Keratinocyte (primary cell): ENCODE results near the gene BEST3. TPM values are rescaled to one million over a fixed set of nuclear protein-coding genes. Genes with fewer than 3 reads are reported as not detected.
"Not testable (repeated sequence)": the region's sequence is repeated elsewhere in the genome, so short reads cannot be mapped to it uniquely, and the experiment has no call there.

Experiments
- DNase-seq: peaks from one replicate; pipeline ENCODE4 v3.0.0-alpha.2; 2011; ENCODE audit warnings: low read depth, missing footprints, low spot score
- FAIRE-seq: peaks from 2 replicates; lab custom pipeline; 2011; peaks lifted over from hg19 to GRCh38; lab: Jason Lieb, UNC
- H2AFZ ChIP-seq: 2 replicates; pipeline ENCODE4 v1.6.0; 2012; ENCODE audit warnings: low read length, control low read depth, inconsistent platforms; ENCODE audit not compliant: control insufficient read depth
- H3K27ac ChIP-seq: 2 replicates; pipeline ENCODE4 v1.5.1; 2011; ENCODE audit warnings: low read length; ENCODE audit not compliant: control insufficient read depth, insufficient read depth
- H3K27me3 ChIP-seq: 3 replicates; pipeline ENCODE4 v1.6.0; 2011; ENCODE audit warnings: low read length; ENCODE audit not compliant: control insufficient read depth, insufficient read depth; ENCODE audit errors: extremely low read depth
- H3K36me3 ChIP-seq, 2 experiments: 2 replicates in 1 of 2; 3 replicates in 1 of 2; pipeline ENCODE4 v1.5.1; 2011; ENCODE audit warnings: low read length in 2 of 2, mild to moderate bottlenecking in 1 of 2; ENCODE audit not compliant: control insufficient read depth in 2 of 2, insufficient read depth in 2 of 2; ENCODE audit errors: extremely low read depth in 1 of 2
- H3K4me1 ChIP-seq: 3 replicates; pipeline ENCODE4 v1.5.1; 2011; ENCODE audit warnings: low read length; ENCODE audit not compliant: control insufficient read depth, insufficient read depth; ENCODE audit errors: extremely low read depth
- H3K4me2 ChIP-seq: 3 replicates; pipeline ENCODE4 v1.6.0; 2011; ENCODE audit warnings: low read depth, low read length; ENCODE audit not compliant: control insufficient read depth, insufficient read depth; ENCODE audit errors: extremely low read depth
- H3K4me3 ChIP-seq, 3 experiments: fragments of 200-600 bp in 1 of 3; sonication (generic) in 1 of 3; 2 replicates in 2 of 3; 3 replicates in 1 of 3; pipeline ENCODE4 v1.5.1; 2011 to 2016; ENCODE audit warnings: low read length in 3 of 3, mild to moderate bottlenecking in 3 of 3, control low read depth in 2 of 3, inconsistent platforms in 1 of 3, low read depth in 1 of 3, mixed read lengths in 1 of 3, mixed run types in 1 of 3, moderate library complexity in 1 of 3; ENCODE audit not compliant: control insufficient read depth in 2 of 3, insufficient read depth in 2 of 3; ENCODE audit errors: extremely low read depth in 1 of 3
- H3K79me2 ChIP-seq: 2 replicates; pipeline ENCODE4 v1.6.0; 2012; ENCODE audit warnings: low read length; ENCODE audit not compliant: control insufficient read depth, insufficient read depth
- H3K9ac ChIP-seq: 3 replicates; pipeline ENCODE4 v1.6.0; 2011; ENCODE audit warnings: low read length; ENCODE audit not compliant: control insufficient read depth, insufficient read depth; ENCODE audit errors: extremely low read depth
- H3K9me1 ChIP-seq: 3 replicates; pipeline ENCODE4 v1.6.0; 2011; ENCODE audit warnings: low read length; ENCODE audit not compliant: control insufficient read depth, insufficient read depth; ENCODE audit errors: extremely low read depth
- H3K9me3 ChIP-seq: 2 replicates; pipeline ENCODE4 v1.5.1; 2012; ENCODE audit warnings: low read depth, low read length; ENCODE audit not compliant: control insufficient read depth
- H4K20me1 ChIP-seq: 3 replicates; pipeline ENCODE4 v1.6.0; 2011; ENCODE audit warnings: low read length; ENCODE audit not compliant: control insufficient read depth, insufficient read depth; ENCODE audit errors: extremely low read depth
- EZH2 ChIP-seq: IDR thresholded peaks from one replicate; pipeline ENCODE4 v1.6.1; 2012; ENCODE audit warnings: inconsistent platforms, mild to moderate bottlenecking, low read length, moderate library complexity
- dilution Hi-C: fragments of 300-500 bp; cut with MboI; formaldehyde crosslinking; loops from one replicate; pipeline ENCODE4 v1.7.0; 2020; ENCODE audit warnings: low sequenced_read_pairs; ENCODE audit not compliant: extremely low pct_ligation_motif_present
- polyA plus RNA-seq, 5 experiments: library from polyadenylated mRNA; depleted of rRNA in 3 of 5; stranded (reverse) in 3 of 5; stranded (forward) in 1 of 5; unstranded in 1 of 5; fragments of >200 nt; gene quantifications; 1 replicate in 1 of 5; 2 replicates in 3 of 5; 3 replicates in 1 of 5; pipeline versions ENCODE4 v1.2.1 to v1.2.3, GENCODE V29; 2011 to 2012; ENCODE audit warnings: missing spikeins in 2 of 5, low read depth in 1 of 5, low replicate concordance in 1 of 5
- TF ChIP-seq, protein P1 (sequence below), 3 experiments: IDR thresholded peaks in 1 of 3; conservative IDR thresholded peaks in 1 of 3; optimal IDR thresholded peaks in 1 of 3; 2 replicates in 2 of 3; 3 replicates in 1 of 3; pipeline versions ENCODE3 to v1.5.1; 2011; ENCODE audit warnings: low read length in 3 of 3, mild to moderate bottlenecking in 3 of 3, moderate library complexity in 2 of 3, control low read depth in 1 of 3, inconsistent platforms in 1 of 3; ENCODE audit not compliant: insufficient read depth in 2 of 3; ENCODE audit errors: extremely low read depth in 1 of 3

The BEST3 gene
- polyA plus RNA-seq, 1 donor (not counting 4 experiments of a cell fraction or from before 2014, with no cell fraction given): 0.07 TPM

DNA sequence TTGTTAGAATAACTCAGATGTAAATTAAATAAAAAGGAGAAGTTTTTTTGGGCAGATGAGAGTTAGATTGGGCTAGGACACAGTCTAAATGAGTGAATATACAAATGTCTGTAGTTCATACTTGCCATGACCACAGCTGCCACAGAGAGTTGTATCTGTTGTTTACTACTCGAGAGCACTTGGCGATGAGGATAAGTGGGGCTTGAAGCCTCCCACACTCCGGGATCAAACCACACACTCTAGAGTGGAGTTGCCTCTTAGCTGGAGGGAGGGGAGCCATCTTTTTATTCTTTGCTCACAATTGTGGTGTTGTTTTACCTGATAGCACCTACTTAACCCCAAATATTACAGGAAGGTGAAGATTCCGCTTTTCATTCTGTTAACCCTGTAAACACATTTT, 27.5 kb downstream of the BEST3 start:
- Histone ChIP-seq H4K20me1 (no peaks in the 10 kb centered on the region), H3K27ac (no peak overlapping the region)
- TF ChIP-seq EZH2: no peak
- TF ChIP-seq, protein P1, sequence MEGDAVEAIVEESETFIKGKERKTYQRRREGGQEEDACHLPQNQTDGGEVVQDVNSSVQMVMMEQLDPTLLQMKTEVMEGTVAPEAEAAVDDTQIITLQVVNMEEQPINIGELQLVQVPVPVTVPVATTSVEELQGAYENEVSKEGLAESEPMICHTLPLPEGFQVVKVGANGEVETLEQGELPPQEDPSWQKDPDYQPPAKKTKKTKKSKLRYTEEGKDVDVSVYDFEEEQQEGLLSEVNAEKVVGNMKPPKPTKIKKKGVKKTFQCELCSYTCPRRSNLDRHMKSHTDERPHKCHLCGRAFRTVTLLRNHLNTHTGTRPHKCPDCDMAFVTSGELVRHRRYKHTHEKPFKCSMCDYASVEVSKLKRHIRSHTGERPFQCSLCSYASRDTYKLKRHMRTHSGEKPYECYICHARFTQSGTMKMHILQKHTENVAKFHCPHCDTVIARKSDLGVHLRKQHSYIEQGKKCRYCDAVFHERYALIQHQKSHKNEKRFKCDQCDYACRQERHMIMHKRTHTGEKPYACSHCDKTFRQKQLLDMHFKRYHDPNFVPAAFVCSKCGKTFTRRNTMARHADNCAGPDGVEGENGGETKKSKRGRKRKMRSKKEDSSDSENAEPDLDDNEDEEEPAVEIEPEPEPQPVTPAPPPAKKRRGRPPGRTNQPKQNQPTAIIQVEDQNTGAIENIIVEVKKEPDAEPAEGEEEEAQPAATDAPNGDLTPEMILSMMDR (optimal IDR thresholded peaks at IDR 0.05 in 1 of 3, IDR thresholded peaks at IDR 0.05 in 1 of 3, conservative IDR thresholded peaks at IDR 0.05 in 1 of 3; ENCODE audit: extremely low read depth in 1 of 3, insufficient read depth in 2 of 3, low read length in 3 of 3): no peak

GRCh38 chr12:69666798-69667197, 32.3 kb downstream of the BEST3 start:
- Histone ChIP-seq H3K27ac (no peak overlapping the region), H3K27me3 (no peaks in the 10 kb centered on the region), H3K4me1 (no peaks in the 10 kb centered on the region), H3K9me1 (no peaks in the 10 kb centered on the region), H2AFZ (no peak overlapping the region), H3K9me3 (no peaks in the 10 kb centered on the region), H3K36me3 (no peaks in the 10 kb centered on the region), H3K79me2 (no peaks in the 10 kb centered on the region), H3K9ac (no peak overlapping the region), H3K4me3 (no peak overlapping the region), H3K4me2 (no peak overlapping the region), H4K20me1 (no peaks in the 10 kb centered on the region)
- no peak for FAIRE-seq
- dilution Hi-C loops: no loop called here
- no peak for DNase-seq
- TF ChIP-seq, protein P1 (optimal IDR thresholded peaks at IDR 0.05 in 1 of 3, IDR thresholded peaks at IDR 0.05 in 1 of 3, conservative IDR thresholded peaks at IDR 0.05 in 1 of 3; ENCODE audit: extremely low read depth in 1 of 3, insufficient read depth in 2 of 3, low read length in 3 of 3): no peak
- TF ChIP-seq EZH2: no peak

More for the DNA sequence above, 27.5 kb downstream of the BEST3 start:
- no peaks in the 10 kb centered on the region for H3K27me3 ChIP-seq
- no peak overlapping the region for H3K4me3 ChIP-seq
- no peak for DNase-seq
- no peak overlapping the region for H2AFZ ChIP-seq
- no peak for FAIRE-seq
- dilution Hi-C loops: no loop called here
- H3K4me2 ChIP-seq: no peak overlapping the region
- no peak overlapping the region for H3K9ac ChIP-seq
- H3K36me3 ChIP-seq: no peaks in the 10 kb centered on the region
- H3K9me1 ChIP-seq: no peaks in the 10 kb centered on the region
- H3K79me2 ChIP-seq: no peaks in the 10 kb centered on the region
- no peaks in the 10 kb centered on the region for H3K9me3 ChIP-seq
- no peaks in the 10 kb centered on the region for H3K4me1 ChIP-seq

DNA sequence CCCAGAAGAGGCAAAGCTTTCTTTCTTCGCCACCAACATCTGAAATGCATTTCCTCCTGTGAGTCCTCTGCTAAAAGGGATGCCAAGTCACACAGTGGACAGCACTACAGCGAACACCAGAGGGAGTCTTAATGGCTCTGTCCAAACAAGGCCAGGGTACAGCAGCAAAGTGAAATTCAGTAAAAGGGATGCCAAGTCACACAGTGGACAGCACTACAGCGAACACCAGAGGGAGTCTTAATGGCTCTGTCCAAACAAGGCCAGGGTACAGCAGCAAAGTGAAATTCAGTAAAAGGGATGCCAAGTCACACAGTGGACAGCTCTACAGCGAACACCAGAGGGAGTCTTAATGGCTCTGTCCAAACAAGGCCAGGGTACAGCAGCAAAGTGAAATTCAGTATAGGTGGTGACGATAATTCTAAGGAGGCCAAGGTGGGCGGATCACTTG, 34.1 kb downstream of the BEST3 start:
- not testable (repeated sequence) for FAIRE-seq

More for the DNA sequence above, 34.1 kb downstream of the BEST3 start:
- H3K27me3 ChIP-seq, DNase-seq, H3K79me2 ChIP-seq, H2AFZ ChIP-seq, H3K36me3 ChIP-seq, H4K20me1 ChIP-seq, H3K4me1 ChIP-seq, H3K9ac ChIP-seq, H3K27ac ChIP-seq, H3K9me3 ChIP-seq, H3K4me3 ChIP-seq, H3K9me1 ChIP-seq, dilution Hi-C loops, H3K4me2 ChIP-seq: not testable (repeated sequence)
